ENCODE data around the gene SOCS7.

Gene SOCS7

DNA sequence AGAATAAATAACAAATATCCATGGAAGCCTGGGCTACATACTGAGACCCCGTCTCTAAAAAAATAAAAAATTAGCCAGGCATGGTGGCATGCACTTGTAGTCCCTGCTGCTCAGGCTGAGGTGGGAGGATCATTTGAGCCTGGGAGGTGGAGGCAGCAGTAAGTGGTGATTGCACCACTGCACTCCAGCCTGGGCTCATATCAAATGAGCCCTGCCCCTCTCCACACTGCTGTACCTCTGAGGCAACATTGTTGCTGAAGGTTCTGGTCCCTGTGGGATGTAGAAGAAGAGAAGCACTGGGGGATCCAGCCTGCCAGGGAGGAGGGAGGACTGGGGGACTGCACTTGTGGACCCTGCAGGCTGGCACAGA, 65.2 kb downstream of the SOCS7 start:
- peaks cover 60% of the 10 kb centered on the region for H3K4me1 ChIP-seq (ENCODE audit: control insufficient read depth, insufficient read depth, low read length)
- H3K9me3 ChIP-seq (ENCODE audit: control insufficient read depth, insufficient read depth, low read depth, low read length): no peaks in the 10 kb centered on the region
- H3K9ac ChIP-seq (ENCODE audit: low read length): no peak overlapping the region
- H3K27ac ChIP-seq (ENCODE audit: low read depth, low read length): no peak overlapping the region
- no peaks in the 10 kb centered on the region for H3K36me3 ChIP-seq (ENCODE audit: control insufficient read depth, insufficient read depth, low read length)
- H3K27me3 ChIP-seq (ENCODE audit: control insufficient read depth, insufficient read depth, low read length): peaks cover 39% of the 10 kb centered on the region
- H3K4me3 ChIP-seq (ENCODE audit: low read depth, low read length): no peak overlapping the region

DNA sequence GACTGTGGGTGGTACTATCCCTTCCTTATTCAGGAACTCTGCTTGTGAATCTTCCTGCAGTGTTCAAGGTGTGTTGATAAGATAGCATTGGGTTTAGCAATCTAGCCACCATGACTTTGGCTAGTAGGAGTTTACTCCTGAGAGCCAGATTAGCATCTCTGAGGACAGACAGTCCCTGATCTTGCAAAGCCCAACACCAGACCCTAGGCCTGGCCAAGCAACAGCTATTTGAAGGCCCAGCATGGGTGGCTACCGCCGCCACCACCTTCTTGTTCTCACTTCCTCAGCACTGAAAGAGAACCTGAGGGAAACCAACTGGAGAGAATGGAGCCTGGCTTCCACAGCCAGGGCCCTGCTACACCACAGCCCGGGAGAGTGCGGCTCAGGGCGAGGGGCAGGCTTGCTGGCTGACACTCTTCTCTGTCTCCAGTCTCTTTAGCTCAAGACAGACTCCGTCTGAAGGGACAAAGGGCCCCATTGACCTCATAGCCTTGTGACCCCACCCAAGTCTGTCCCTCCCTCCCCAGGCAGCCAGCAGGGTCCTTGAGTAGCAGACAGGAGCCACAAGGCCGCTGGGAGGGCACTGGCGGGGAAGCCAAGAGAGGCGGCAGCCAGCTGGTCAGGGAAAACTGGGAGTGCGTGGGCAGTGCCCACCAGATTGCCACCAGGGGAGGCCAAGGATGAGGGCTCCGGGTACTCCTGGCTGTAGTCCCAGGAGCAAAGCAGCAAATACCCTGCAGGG, 65.7 kb downstream of the SOCS7 start:
- H3K4me1 ChIP-seq (ENCODE audit: control insufficient read depth, insufficient read depth, low read length): peaks cover 66% of the 10 kb centered on the region
- H3K27me3 ChIP-seq (ENCODE audit: control insufficient read depth, insufficient read depth, low read length): peaks cover 43% of the 10 kb centered on the region
- H3K4me3 ChIP-seq (ENCODE audit: low read depth, low read length): no peak overlapping the region
- H3K9me3 ChIP-seq (ENCODE audit: control insufficient read depth, insufficient read depth, low read depth, low read length): no peaks in the 10 kb centered on the region
- H3K36me3 ChIP-seq (ENCODE audit: control insufficient read depth, insufficient read depth, low read length): no peaks in the 10 kb centered on the region
- H3K27ac ChIP-seq (ENCODE audit: low read depth, low read length): no peak overlapping the region
- H3K9ac ChIP-seq (ENCODE audit: low read length): no peak overlapping the region

DNA sequence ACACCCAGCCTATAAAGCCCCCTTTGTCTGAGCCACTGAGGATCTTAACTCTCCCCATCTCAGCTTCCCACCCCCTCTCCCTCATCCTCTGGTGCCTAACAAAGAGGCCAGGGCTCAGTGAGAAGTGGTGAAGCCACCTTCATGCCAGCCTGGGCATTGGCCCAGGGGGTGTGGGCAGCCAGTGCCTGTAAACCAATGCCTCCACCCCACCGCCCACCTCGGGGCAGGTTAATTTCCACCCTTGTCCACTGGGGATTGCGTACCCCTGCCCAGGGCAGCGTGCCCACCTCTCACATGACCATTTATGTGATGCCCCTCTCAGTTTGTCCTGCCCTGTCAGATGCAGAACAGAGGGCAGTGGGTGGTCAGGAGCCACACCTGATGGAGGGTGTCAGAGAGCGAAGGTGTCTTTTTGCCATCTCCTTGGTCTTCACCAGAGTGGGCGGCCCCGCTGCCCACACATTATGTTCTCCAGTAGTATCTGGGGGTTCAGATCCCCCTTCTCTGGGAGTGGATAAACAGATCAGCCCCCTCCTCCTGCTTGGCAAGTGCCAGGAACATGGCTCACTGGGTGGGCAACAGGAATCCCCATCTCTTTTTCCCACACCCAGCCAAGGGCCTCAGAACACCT, 66.5 kb downstream of the SOCS7 start:
- Histone ChIP-seq H3K36me3 (ENCODE audit: control insufficient read depth, insufficient read depth, low read length) (no peaks in the 10 kb centered on the region), H3K27me3 (ENCODE audit: control insufficient read depth, insufficient read depth, low read length) (peaks cover 43% of the 10 kb centered on the region), H3K4me1 (ENCODE audit: control insufficient read depth, insufficient read depth, low read length) (peaks cover 66% of the 10 kb centered on the region), H3K4me3 (ENCODE audit: low read depth, low read length) (peak overlapping the region; percentile 71; the same call in 1 of the 2 replicates), H3K9ac (ENCODE audit: low read length) (no peak overlapping the region), H3K27ac (ENCODE audit: low read depth, low read length) (no peak overlapping the region), H3K9me3 (ENCODE audit: control insufficient read depth, insufficient read depth, low read depth, low read length) (no peaks in the 10 kb centered on the region)

DNA sequence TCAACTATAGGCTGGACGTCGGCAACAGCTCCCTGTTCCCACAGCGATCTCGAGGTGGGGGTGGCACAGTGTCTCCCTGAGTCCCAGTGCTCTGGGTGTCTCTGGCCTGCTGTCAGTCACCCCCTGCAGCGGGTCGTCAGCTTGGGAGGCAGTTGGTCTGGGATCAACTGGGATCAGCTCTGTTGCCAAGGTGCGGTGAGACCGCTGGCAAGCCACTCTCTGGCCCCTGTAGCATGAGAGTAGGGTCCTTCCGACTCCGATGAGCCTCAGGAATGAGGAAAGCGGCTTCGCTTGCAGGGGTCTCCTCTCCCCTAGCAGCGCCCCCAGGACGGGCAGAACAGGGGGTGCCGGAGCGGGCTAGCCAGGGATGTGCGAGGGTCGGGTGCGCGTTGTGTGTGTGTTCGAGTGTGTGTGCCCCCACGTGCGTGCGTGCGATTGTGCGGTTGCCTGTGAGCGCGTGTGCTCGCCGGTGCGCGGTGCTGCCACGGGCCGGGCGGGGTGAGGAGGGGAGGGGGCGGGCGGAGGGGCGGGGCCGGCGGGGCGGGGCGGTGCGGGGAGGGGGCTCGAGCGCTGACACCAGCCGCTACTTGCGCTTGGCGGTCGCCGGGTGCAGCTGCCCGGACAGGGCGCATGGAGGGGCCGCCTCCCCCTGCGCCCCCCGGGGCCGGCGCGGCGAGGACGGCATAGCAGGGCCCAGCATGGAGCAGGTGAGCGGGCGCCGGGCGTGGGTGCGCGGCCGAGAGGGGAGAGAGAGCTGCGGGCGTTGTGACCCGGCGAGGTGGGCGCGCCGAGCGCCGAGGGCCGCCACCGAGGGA, 67.3 kb downstream of the SOCS7 start:
- no peaks in the 10 kb centered on the region for H3K9me3 ChIP-seq (ENCODE audit: control insufficient read depth, insufficient read depth, low read depth, low read length)
- peak overlapping the region; percentile 71 for H3K4me3 ChIP-seq (ENCODE audit: low read depth, low read length)
- H3K27ac ChIP-seq (ENCODE audit: low read depth, low read length): no peak overlapping the region
- no peaks in the 10 kb centered on the region for H3K36me3 ChIP-seq (ENCODE audit: control insufficient read depth, insufficient read depth, low read length)
- peaks cover 43% of the 10 kb centered on the region for H3K27me3 ChIP-seq (ENCODE audit: control insufficient read depth, insufficient read depth, low read length)
- H3K4me1 ChIP-seq (ENCODE audit: control insufficient read depth, insufficient read depth, low read length): peaks cover 67% of the 10 kb centered on the region
- no peak overlapping the region for H3K9ac ChIP-seq (ENCODE audit: low read length)

DNA sequence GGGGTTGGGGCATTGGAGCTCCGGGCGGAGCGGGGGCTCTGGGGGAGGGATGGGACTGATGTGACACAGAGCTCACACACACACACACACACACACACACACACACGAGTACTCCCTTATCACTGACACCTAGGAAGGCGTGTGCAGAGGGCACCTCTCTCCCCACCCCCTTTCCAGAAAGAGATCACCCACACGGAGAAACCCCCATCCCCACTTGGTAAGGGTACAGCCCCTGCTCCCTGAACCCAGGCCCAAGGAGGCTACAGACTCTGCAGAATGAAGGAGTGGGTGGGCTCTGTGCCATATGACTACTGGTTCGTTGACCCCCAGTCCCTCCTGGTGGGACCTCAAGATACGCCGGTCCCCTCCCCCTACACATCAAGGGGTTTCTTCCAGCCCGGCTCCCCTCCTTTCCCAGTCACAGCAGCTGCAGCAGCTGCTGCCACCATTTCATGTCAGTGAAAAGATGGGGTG, 67.9 kb downstream of the SOCS7 start:
- Histone ChIP-seq H3K36me3 (ENCODE audit: control insufficient read depth, insufficient read depth, low read length) (no peaks in the 10 kb centered on the region), H3K9ac (ENCODE audit: low read length) (no peak overlapping the region), H3K4me3 (ENCODE audit: low read depth, low read length) (peak overlapping the region; percentile 71)

DNA sequence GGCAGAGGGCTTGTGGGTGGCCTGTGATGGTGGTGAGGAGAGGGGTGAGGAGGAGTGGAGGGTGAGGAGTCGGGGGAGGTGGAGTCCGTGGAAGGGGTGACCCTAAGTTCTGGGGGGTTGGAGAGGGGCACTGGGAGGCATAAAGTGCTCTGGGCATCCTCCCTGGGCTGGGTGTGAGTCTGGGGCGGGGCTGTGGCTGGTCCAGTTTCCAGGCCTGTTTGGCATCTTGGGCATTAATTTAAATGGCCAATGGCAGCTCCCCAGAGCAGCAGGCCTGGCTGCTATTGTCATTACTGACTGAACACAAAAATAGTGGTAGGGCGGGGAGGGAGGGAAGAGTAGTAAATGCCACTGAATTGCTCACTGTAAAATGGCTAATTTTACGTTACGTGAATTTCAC, 68.9 kb downstream of the SOCS7 start:
- Histone ChIP-seq H3K4me3 (ENCODE audit: low read depth, low read length) (no peak overlapping the region), H3K27me3 (ENCODE audit: control insufficient read depth, insufficient read depth, low read length) (peaks cover 43% of the 10 kb centered on the region), H3K9me3 (ENCODE audit: control insufficient read depth, insufficient read depth, low read depth, low read length) (no peaks in the 10 kb centered on the region), H3K27ac (ENCODE audit: low read depth, low read length) (no peak overlapping the region), H3K4me1 (ENCODE audit: control insufficient read depth, insufficient read depth, low read length) (peaks cover 76% of the 10 kb centered on the region), H3K9ac (ENCODE audit: low read length) (no peak overlapping the region), H3K36me3 (ENCODE audit: control insufficient read depth, insufficient read depth, low read length) (no peaks in the 10 kb centered on the region)

More for the DNA sequence above, 67.9 kb downstream of the SOCS7 start:
- H3K9me3 ChIP-seq (ENCODE audit: control insufficient read depth, insufficient read depth, low read depth, low read length): no peaks in the 10 kb centered on the region
- no peak overlapping the region for H3K27ac ChIP-seq (ENCODE audit: low read depth, low read length)
- peaks cover 43% of the 10 kb centered on the region for H3K27me3 ChIP-seq (ENCODE audit: control insufficient read depth, insufficient read depth, low read length)
- peaks cover 74% of the 10 kb centered on the region for H3K4me1 ChIP-seq (ENCODE audit: control insufficient read depth, insufficient read depth, low read length)

DNA sequence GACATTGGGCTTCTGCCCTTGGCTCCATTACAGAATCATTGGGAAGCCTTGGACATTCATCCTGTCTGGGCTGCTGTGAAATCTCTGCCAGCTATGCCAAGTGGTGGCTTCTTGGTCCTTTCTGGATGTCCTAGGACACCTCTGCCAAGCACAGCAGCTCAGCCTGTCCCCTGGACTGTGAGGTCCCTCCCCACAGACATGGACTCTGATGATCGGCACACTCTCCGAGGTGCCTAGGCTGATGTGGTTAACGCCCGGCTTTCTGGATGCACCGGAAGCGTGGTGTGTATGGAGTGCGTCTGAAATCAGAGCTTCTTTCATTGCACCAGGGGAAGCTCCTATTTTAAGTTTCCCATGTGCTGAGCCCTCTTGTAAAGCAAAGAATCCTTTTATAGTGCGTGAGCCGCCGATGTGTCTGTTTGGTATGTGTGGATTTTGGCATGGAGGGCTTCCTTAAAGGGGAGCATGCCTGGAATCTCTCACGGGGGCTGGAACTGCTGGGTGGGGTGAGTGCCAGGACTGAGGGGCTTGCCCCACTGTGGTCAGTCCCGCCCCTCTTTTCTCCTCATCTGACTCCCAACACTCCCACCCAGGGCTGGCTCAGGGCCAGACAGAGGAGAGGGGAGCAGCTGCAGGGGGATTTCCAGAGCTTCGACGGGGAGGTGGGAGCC, 69.7 kb downstream of the SOCS7 start:
- peak overlapping the region; percentile 10 for H3K9ac ChIP-seq (ENCODE audit: low read length)
- H3K36me3 ChIP-seq (ENCODE audit: control insufficient read depth, insufficient read depth, low read length): no peaks in the 10 kb centered on the region
- H3K4me1 ChIP-seq (ENCODE audit: control insufficient read depth, insufficient read depth, low read length): peaks cover 75% of the 10 kb centered on the region
- no peaks in the 10 kb centered on the region for H3K9me3 ChIP-seq (ENCODE audit: control insufficient read depth, insufficient read depth, low read depth, low read length)
- H3K27me3 ChIP-seq (ENCODE audit: control insufficient read depth, insufficient read depth, low read length): peaks cover 43% of the 10 kb centered on the region
- no peak overlapping the region for H3K27ac ChIP-seq (ENCODE audit: low read depth, low read length)
- H3K4me3 ChIP-seq (ENCODE audit: low read depth, low read length): no peak overlapping the region; the same call in 1 of the 2 replicates

DNA sequence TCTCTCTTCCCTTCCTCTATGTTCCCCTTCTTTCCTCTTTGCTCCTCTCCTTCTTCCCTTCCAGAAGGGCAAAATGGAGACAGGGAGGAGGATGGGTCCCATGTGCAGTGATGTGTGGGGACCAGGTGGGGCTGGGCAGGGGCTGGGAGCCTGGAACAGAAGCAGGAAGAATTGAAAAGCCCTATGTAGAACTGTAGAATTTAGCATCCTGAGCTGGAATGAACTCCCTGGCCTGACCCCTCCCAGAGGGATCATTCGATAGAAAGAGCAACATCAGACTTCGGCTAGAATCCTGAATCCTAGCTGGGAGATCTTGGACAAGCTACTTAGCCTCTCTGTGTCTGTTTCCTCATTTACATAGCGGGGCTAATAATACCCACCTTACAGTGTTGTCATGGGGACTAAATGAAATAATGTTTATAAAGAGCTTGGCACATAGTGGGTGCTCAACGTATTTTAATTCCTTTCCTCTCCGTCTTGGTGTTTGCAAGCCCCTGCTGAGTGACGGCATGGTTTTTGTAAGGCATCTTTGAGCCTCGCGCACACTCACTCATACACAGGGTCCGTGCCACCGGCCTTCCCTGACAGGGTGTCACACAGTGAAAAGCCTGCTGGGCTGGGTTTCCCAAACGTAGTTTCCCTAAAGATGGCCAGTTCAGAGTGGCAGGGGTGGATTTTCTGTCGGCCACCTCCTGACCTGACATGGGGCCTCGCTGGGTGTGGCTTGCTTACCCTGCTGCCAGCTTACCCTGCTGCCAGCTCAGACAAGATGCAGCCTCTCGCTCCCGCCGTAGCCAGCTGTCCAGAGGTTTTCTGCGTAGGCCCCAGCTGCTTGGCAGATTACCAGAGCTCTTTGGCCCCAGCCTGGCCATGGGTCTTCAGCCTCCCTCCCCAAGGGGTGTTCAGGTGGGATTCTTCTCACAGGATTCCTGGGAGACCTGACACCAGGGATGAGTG, 70.5 kb downstream of the SOCS7 start:
- no peak overlapping the region for H3K27ac ChIP-seq (ENCODE audit: low read depth, low read length)
- no peak overlapping the region for H3K4me3 ChIP-seq (ENCODE audit: low read depth, low read length)
- peak overlapping the region; percentile 10 for H3K9ac ChIP-seq (ENCODE audit: low read length)
- no peaks in the 10 kb centered on the region for H3K36me3 ChIP-seq (ENCODE audit: control insufficient read depth, insufficient read depth, low read length)
- H3K27me3 ChIP-seq (ENCODE audit: control insufficient read depth, insufficient read depth, low read length): peaks cover 43% of the 10 kb centered on the region
- peaks cover 71% of the 10 kb centered on the region for H3K4me1 ChIP-seq (ENCODE audit: control insufficient read depth, insufficient read depth, low read length)
- H3K9me3 ChIP-seq (ENCODE audit: control insufficient read depth, insufficient read depth, low read depth, low read length): no peaks in the 10 kb centered on the region

DNA sequence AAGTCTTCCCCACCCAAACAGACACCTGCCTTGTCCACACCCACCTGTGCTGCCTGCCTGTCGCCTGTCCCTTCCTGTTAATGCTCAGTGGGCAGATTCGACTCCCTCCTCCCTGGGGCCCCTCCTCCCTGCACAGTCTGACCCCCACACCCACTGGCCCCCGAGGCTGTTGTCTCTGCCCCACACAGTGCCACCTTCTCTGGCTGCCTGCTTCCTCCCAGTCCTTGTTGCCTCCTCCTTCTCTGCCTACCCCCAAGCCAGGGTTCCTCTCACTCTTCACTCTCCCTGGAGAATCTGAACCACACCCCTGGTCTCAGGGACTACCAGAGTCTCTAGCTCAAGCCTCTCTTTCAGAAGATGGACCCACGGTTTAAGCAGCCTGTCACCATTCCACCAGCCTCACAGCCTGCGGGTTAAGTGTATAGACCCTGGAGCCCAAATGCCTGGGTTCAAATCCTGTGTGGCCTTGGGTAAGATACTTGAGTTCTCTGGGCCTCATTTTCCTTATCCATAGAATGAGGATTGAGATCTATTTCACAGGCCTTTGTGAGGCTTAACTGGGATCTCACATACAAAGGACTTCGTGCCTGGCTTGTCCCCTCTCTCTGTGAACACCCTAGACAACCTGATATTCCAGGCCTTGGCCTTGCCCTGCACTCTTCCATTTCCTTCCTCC, 72.8 kb downstream of the SOCS7 start:
- H3K27ac ChIP-seq (ENCODE audit: low read depth, low read length): no peak overlapping the region
- no peaks in the 10 kb centered on the region for H3K36me3 ChIP-seq (ENCODE audit: control insufficient read depth, insufficient read depth, low read length)
- peaks cover 28% of the 10 kb centered on the region for H3K27me3 ChIP-seq (ENCODE audit: control insufficient read depth, insufficient read depth, low read length)
- H3K4me1 ChIP-seq (ENCODE audit: control insufficient read depth, insufficient read depth, low read length): peaks cover 67% of the 10 kb centered on the region
- no peaks in the 10 kb centered on the region for H3K9me3 ChIP-seq (ENCODE audit: control insufficient read depth, insufficient read depth, low read depth, low read length)
- no peak overlapping the region for H3K9ac ChIP-seq (ENCODE audit: low read length)
- no peak overlapping the region for H3K4me3 ChIP-seq (ENCODE audit: low read depth, low read length)
